H1 (cell line): Measurements from ENCODE around the gene KSR2. TPM values are rescaled to one million over a fixed set of nuclear protein-coding genes. Genes with fewer than 3 reads are reported as not detected.

Source experiments
- CTCF ChIA-PET: fragments of 300-600 bp; sonication (Branson Sonifier 250); formaldehyde crosslinking; loops from one replicate; lab custom pipeline; 2021; ENCODE audit not compliant: partially characterized antibody; lab: Charles Lee
- POLR2A ChIA-PET: fragments of 300-600 bp; sonication (Branson Sonifier 250); formaldehyde crosslinking; loops from one replicate; lab custom pipeline; 2021; ENCODE audit warnings: inconsistent platforms; ENCODE audit not compliant: partially characterized antibody; lab: Charles Lee
- DNase-seq, 2 experiments: peaks; one replicate each; pipeline versions ENCODE4 v3.0.0 to v3.0.0-alpha.2; 2010 to 2022; ENCODE audit warnings: low spot score in 2 of 2, low read depth in 1 of 2, mixed read lengths in 1 of 2
- FAIRE-seq: peaks from 2 replicates; lab custom pipeline; 2011; peaks lifted over from hg19 to GRCh38; lab: Jason Lieb, UNC
- H2AFZ ChIP-seq: 2 replicates; pipeline ENCODE4 v1.8.1; 2012; ENCODE audit warnings: low read length, inconsistent platforms
- H2AK5ac ChIP-seq: 2 replicates; pipeline ENCODE4 v1.6.1; 2013; ENCODE audit warnings: low read depth, low read length
- H2BK120ac ChIP-seq: replicated peaks from 2 replicates; pipeline ENCODE3; 2013; ENCODE audit warnings: low read depth, low read length, inconsistent platforms
- H2BK12ac ChIP-seq: 2 replicates; pipeline ENCODE4 v1.6.1; 2013; ENCODE audit warnings: low read depth, low read length
- H2BK15ac ChIP-seq: 2 replicates; pipeline ENCODE4 v1.6.1; 2013; ENCODE audit warnings: low read length
- H2BK20ac ChIP-seq: 2 replicates; pipeline ENCODE4 v1.6.1; 2013; ENCODE audit warnings: low read length
- H2BK5ac ChIP-seq: 2 replicates; pipeline ENCODE4 v1.6.1; 2013; ENCODE audit warnings: low read depth, low read length
- H3K14ac ChIP-seq: 2 replicates; pipeline ENCODE4 v1.6.1; 2013; ENCODE audit warnings: inconsistent platforms; ENCODE audit not compliant: insufficient read length
- H3K18ac ChIP-seq: 2 replicates; pipeline ENCODE4 v1.6.1; 2013; ENCODE audit warnings: low read length; ENCODE audit errors: extremely low read depth
- H3K23ac ChIP-seq: 2 replicates; pipeline ENCODE4 v1.6.1; 2013; ENCODE audit warnings: inconsistent platforms; ENCODE audit not compliant: insufficient read length
- H3K23me2 ChIP-seq: 2 replicates; pipeline ENCODE4 v1.6.1; 2013; ENCODE audit warnings: low read depth, low read length
- H3K27ac ChIP-seq: 2 replicates; pipeline ENCODE4 v1.6.1; 2011; ENCODE audit warnings: low read depth, low read length, inconsistent platforms
- H3K27me3 ChIP-seq, 4 experiments: replicated peaks in 1 of 4; 1 replicate in 1 of 4; 2 replicates in 3 of 4; pipeline versions ENCODE4 v1.6.1 to v1.8.1; 2011 to 2013; ENCODE audit warnings: low read length in 3 of 4, mild to moderate bottlenecking in 3 of 4, inconsistent platforms in 2 of 4, mixed read lengths in 2 of 4, moderate library complexity in 1 of 4; ENCODE audit not compliant: control insufficient read depth in 3 of 4, insufficient read depth in 3 of 4; ENCODE audit errors: extremely low read depth in 1 of 4
- H3K36me3 ChIP-seq, 4 experiments: 2 replicates each; pipeline versions ENCODE4 v1.6.1 to v1.8.1; 2011 to 2013; ENCODE audit warnings: mild to moderate bottlenecking in 4 of 4, low read length in 3 of 4, moderate library complexity in 2 of 4, control low read depth in 1 of 4, inconsistent platforms in 1 of 4; ENCODE audit not compliant: insufficient read depth in 4 of 4, control insufficient read depth in 2 of 4
- H3K4ac ChIP-seq: replicated peaks from 2 replicates; pipeline ENCODE3; 2013; ENCODE audit warnings: low read length, low read depth, mixed read lengths, inconsistent platforms; ENCODE audit not compliant: insufficient read length
- H3K4me1 ChIP-seq, 4 experiments: replicated peaks in 1 of 4; 1 replicate in 1 of 4; 2 replicates in 3 of 4; pipeline versions ENCODE4 v1.6.1 to v1.8.1; 2011 to 2013; ENCODE audit warnings: low read length in 3 of 4, inconsistent platforms in 2 of 4, mixed read lengths in 1 of 4; ENCODE audit not compliant: insufficient read depth in 4 of 4, control insufficient read depth in 3 of 4
- H3K4me2 ChIP-seq, 2 experiments: 2 replicates each; pipeline versions ENCODE4 v1.6.1 to v1.8.1; 2011 to 2013; ENCODE audit warnings: low read depth in 2 of 2, low read length in 2 of 2, control low read depth in 1 of 2, inconsistent platforms in 1 of 2, mild to moderate bottlenecking in 1 of 2; ENCODE audit not compliant: insufficient read depth in 1 of 2
- H3K4me3 ChIP-seq, 4 experiments: fragments of 200-600, 300-600 bp in 1 of 4; sonication (generic), shearing (Covaris generic), sonication (Bioruptor Twin) in 1 of 4; 2 replicates each; pipeline versions ENCODE4 v1.5.1 to v1.8.1; 2011 to 2016; ENCODE audit warnings: low read length in 4 of 4, low read depth in 3 of 4, control low read depth in 2 of 4, inconsistent platforms in 2 of 4, mild to moderate bottlenecking in 2 of 4, mixed read lengths in 1 of 4, moderate library complexity in 1 of 4; ENCODE audit not compliant: insufficient read depth in 2 of 4; ENCODE audit errors: extremely low read depth in 1 of 4
- H3K56ac ChIP-seq: replicated peaks from 2 replicates; pipeline ENCODE3; 2013; ENCODE audit warnings: low read depth, mild to moderate bottlenecking, mixed read lengths, low read length, inconsistent platforms; ENCODE audit not compliant: insufficient read length
- H3K79me1 ChIP-seq: 2 replicates; pipeline ENCODE4 v1.6.1; 2013; ENCODE audit warnings: low read depth, low read length, control low read depth
- H3K79me2 ChIP-seq, 2 experiments: 2 replicates each; pipeline versions ENCODE4 v1.6.1 to v1.8.1; 2012 to 2013; ENCODE audit warnings: low read length in 2 of 2, mild to moderate bottlenecking in 2 of 2, inconsistent platforms in 1 of 2; ENCODE audit not compliant: insufficient read depth in 2 of 2, control insufficient read depth in 1 of 2
- H3K9ac ChIP-seq, 4 experiments: replicated peaks in 1 of 4; 1 replicate in 1 of 4; 2 replicates in 3 of 4; pipeline versions ENCODE4 v1.6.1 to v1.8.1; 2011 to 2013; ENCODE audit warnings: low read depth in 3 of 4, low read length in 3 of 4, control low read depth in 2 of 4, mild to moderate bottlenecking in 2 of 4, moderate library complexity in 2 of 4, inconsistent platforms in 1 of 4; ENCODE audit errors: extremely low read depth in 1 of 4
- H3K9me3 ChIP-seq, 2 experiments: 2 replicates each; pipeline versions ENCODE4 v1.6.1 to v1.8.1; 2012 to 2013; ENCODE audit warnings: mild to moderate bottlenecking in 2 of 2, moderate library complexity in 2 of 2, control low read depth in 1 of 2, inconsistent platforms in 1 of 2, low read depth in 1 of 2, low read length in 1 of 2, mixed read lengths in 1 of 2; ENCODE audit not compliant: insufficient read depth in 2 of 2
- H4K20me1 ChIP-seq, 2 experiments: replicated peaks in 1 of 2; 2 replicates each; pipeline versions ENCODE3 to v1.8.1; 2011 to 2013; ENCODE audit warnings: inconsistent platforms in 2 of 2, low read length in 2 of 2, mild to moderate bottlenecking in 1 of 2; ENCODE audit not compliant: insufficient read depth in 2 of 2, control insufficient read depth in 1 of 2
- H4K5ac ChIP-seq: 2 replicates; pipeline ENCODE4 v1.6.1; 2013; ENCODE audit warnings: low read length, low read depth, mixed read lengths, inconsistent platforms; ENCODE audit not compliant: insufficient read length
- H4K8ac ChIP-seq: 2 replicates; pipeline ENCODE4 v1.8.0; 2013; ENCODE audit warnings: mild to moderate bottlenecking, moderate library complexity, low read length, inconsistent platforms; ENCODE audit not compliant: insufficient read depth; ENCODE audit errors: extremely low read depth
- H4K91ac ChIP-seq: replicated peaks from 2 replicates; pipeline ENCODE3; 2013; ENCODE audit warnings: low read length, mixed read lengths, inconsistent platforms; ENCODE audit not compliant: insufficient read length
- ASH2L ChIP-seq: fragments of 200-600, 300-600 bp; sonication (generic); IDR thresholded peaks from one replicate; pipeline ENCODE4 v1.7.1; 2017; ENCODE audit warnings: low read length
- ATF3 ChIP-seq: IDR thresholded peaks from 2 replicates; pipeline ENCODE4 v1.6.1; 2011; ENCODE audit warnings: low read depth, mild to moderate bottlenecking, low read length; ENCODE audit not compliant: insufficient read depth
- CHD1 ChIP-seq: IDR thresholded peaks from 2 replicates; pipeline ENCODE4 v1.6.1; 2012; ENCODE audit warnings: low read depth, low read length, improper control_type of control experiment
- CREB1 ChIP-seq: IDR thresholded peaks from 2 replicates; pipeline ENCODE4 v1.6.1; 2012; ENCODE audit warnings: inconsistent platforms
- EZH2 ChIP-seq: fragments of 200-600 bp; sonication (generic); IDR thresholded peaks from 2 replicates; pipeline ENCODE4 v1.7.1; 2012; ENCODE audit warnings: low read depth, mild to moderate bottlenecking, moderate library complexity, low read length, inconsistent platforms; ENCODE audit not compliant: severe bottlenecking
- MAX ChIP-seq: IDR thresholded peaks from 2 replicates; pipeline ENCODE4 v1.6.1; 2012; ENCODE audit warnings: inconsistent platforms
- POU5F1 ChIP-seq: IDR thresholded peaks from 2 replicates; pipeline ENCODE4 v1.6.1; 2011; ENCODE audit warnings: low read depth, mild to moderate bottlenecking, low read length, moderate library complexity
- SIN3A ChIP-seq, 2 experiments: IDR thresholded peaks in 1 of 2; conservative IDR thresholded peaks in 1 of 2; 2 replicates each; pipeline ENCODE4 v1.6.1; 2011 to 2012; ENCODE audit warnings: low read length in 2 of 2, improper control_type of control experiment in 1 of 2, low read depth in 1 of 2, mild to moderate bottlenecking in 1 of 2
- SIX5 ChIP-seq: IDR thresholded peaks from 2 replicates; pipeline ENCODE4 v1.6.1; 2011; ENCODE audit warnings: mild to moderate bottlenecking, low read depth, low read length
- SP1 ChIP-seq: IDR thresholded peaks from 2 replicates; pipeline ENCODE4 v1.6.1; 2011; ENCODE audit warnings: low read depth, low read length
- WGBS, 2 experiments: shearing (Covaris generic) in 1 of 2; methylation state at CpG; one replicate each; pipeline versions ENCODE4 v1.1.6 to v1.1.7; 2013 to 2015; ENCODE audit warnings: low lambda C conversion rate in 2 of 2, mixed read lengths in 2 of 2, inconsistent platforms in 1 of 2, low coverage in 1 of 2, missing lambda C conversion rate in 1 of 2; ENCODE audit not compliant: insufficient replicate concordance in 2 of 2, insufficient coverage in 1 of 2, insufficient read length in 1 of 2; ENCODE audit errors: extremely low coverage in 1 of 2, missing lambda C conversion rate in 1 of 2; 5-methylcytosine and 5-hydroxymethylcytosine counted together
- polyA plus RNA-seq, 7 experiments: library from polyadenylated mRNA; depleted of rRNA in 3 of 7; stranded (reverse) in 5 of 7; unstranded in 2 of 7; fragments of >200 nt in 5 of 7; fragments of 200-250 nt in 2 of 7; gene quantifications; 1 replicate in 5 of 7; 2 replicates in 1 of 7; 4 replicates in 1 of 7; pipeline versions ENCODE4 v1.2.1 to v1.2.3, GENCODE V29; 2011 to 2013; ENCODE audit warnings: missing spikeins in 2 of 7, mixed read lengths in 2 of 7
- total RNA-seq: library from RNA; stranded (reverse); fragmentation: NEBNext Ultra II Directional; extraction: Animal tissue kit (Norgen Biotek cat#: 25700); gene quantifications from 2 replicates; pipeline ENCODE4 v1.2.1, GENCODE V29; 2021

Gene KSR2
- total and polyA plus RNA-seq, 2 of the 8 experiments (the other 6 are each of a cell fraction or from before 2014, with no cell fraction given), result 0.74 to 2.2 TPM

GRCh38 chr12:117872546-117873169 is 96.1 kb downstream of the KSR2 start:
- CTCF ChIA-PET, result interaction anchor here (0.6 to 4.6 kb wide), 7 partner anchors 11 to 163 kb away, joined by 3 to 39 read pairs (median 3); no protein-coding TSS in a partner anchor
- Histone ChIP-seq H4K8ac (no peak overlapping the region), H4K5ac (no peak overlapping the region), H2AFZ (no peak overlapping the region), H2BK15ac (no peak overlapping the region), H3K14ac (no peak overlapping the region), H2AK5ac (no peak overlapping the region), H3K4me2 (no peak overlapping the region), H3K23me2 (peaks cover 5% of the 10 kb centered on the region; the same call in 1 of the 2 replicates), H3K27ac (no peak overlapping the region), H3K9me3 (no peaks in the 10 kb centered on the region), H3K23ac (no peak overlapping the region), H3K4me3 (no peak overlapping the region), H2BK20ac (no peak overlapping the region), H3K27me3 (peaks cover 0 to 3% (median 0%) of the 10 kb centered on the region in 4 experiments; a peak in 2 of 7 replicates), H3K4ac (no peak overlapping the region), H2BK5ac (no peak overlapping the region), H2BK12ac (no peak overlapping the region), H4K20me1 (peaks cover 0 to 6% of the 10 kb centered on the region in 2 experiments), H3K18ac (no peak overlapping the region), H4K91ac (no peak overlapping the region), H3K9ac (no peak overlapping the region), H3K79me1 (no peaks in the 10 kb centered on the region), H3K4me1 (peaks cover 2 to 9% (median 3%) of the 10 kb centered on the region in 4 experiments; a peak in 6 of 7 replicates), H3K56ac (no peak overlapping the region), H3K79me2 (no peaks in the 10 kb centered on the region), H2BK120ac (no peak overlapping the region), H3K36me3 (no peaks in the 10 kb centered on the region)
- POLR2A ChIA-PET, result interaction anchor here (1.4 kb wide), 1 partner anchor 161 kb away, joined by 3 read pairs; no protein-coding TSS in a partner anchor
- no peak for DNase-seq
- FAIRE-seq, result no peak
- WGBS, 2 experiments, result 90% methylated on average over 7 of the region's 7 CpGs; no CpG with 5 or more reads in 1 of the 2 experiments
- no peak for TF ChIP-seq SP1
- no peak for TF ChIP-seq CHD1
- no peak for TF ChIP-seq CREB1
- no peak for TF ChIP-seq SIN3A (conservative IDR thresholded peaks at IDR 0.05 in 1 of 2, IDR thresholded peaks at IDR 0.05 in 1 of 2; ENCODE audit: low read depth in 1 of 2, low read length in 2 of 2)
- TF ChIP-seq SIX5, result no peak
- TF ChIP-seq ATF3, result no peak
- no peak for TF ChIP-seq MAX
- no peak for TF ChIP-seq POU5F1
- TF ChIP-seq ASH2L, result no peak
- no peak for TF ChIP-seq EZH2
